ENCODE results near the gene IRAG1. TPM values are rescaled to one million over a fixed set of nuclear protein-coding genes. Genes with fewer than 3 reads are reported as not detected.

Gene IRAG1
- 18.0 TPM for total RNA-seq
- long read RNA-seq, partial matches to known transcripts, result 20 of 25 reads
- long read RNA-seq, other reads (novel, unspliced or antisense), result 5 of 25 reads

DNA sequence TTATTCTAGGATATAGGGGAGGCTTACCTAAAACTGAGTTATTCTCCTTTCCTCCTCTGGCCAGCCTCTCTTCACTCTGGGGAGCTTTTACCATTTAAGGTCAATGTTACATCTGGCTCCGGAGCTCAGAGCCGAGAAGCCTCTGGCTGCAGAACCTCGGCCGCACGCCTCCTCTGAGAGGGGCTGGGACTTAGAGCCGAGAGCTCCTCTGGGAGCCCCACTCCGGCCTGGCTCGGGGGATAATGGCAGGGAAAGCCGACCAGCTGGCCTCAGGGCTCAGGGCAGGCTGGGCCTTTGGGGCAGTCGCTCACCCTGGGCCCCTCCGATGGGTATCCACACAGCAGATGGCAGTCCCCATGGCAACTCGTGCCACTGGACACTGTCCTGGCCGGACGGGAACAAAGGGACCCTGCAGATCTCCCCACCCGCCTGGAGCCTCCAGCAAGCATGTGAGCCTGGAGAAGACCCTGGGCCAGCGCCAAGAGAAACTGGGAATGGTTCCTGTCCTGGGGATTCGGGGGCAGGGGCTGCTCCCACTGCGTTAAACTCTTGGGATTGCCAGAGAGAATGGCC, at the start of gene IRAG1:
TSS of gene IRAG1 (minus strand) at position 247 of the 573 bp plus-strand sequence. CDS start at position 94, 153 bp downstream.
- no peak for TF ChIP-seq CTCF (IDR thresholded peaks at IDR 0.05)
- Histone ChIP-seq H3K27me3 (no peaks in the 10 kb centered on the region), H3K4me1 (no peaks in the 10 kb centered on the region), H3K4me3 (peak within 1 kb of the TSS; percentile 46), H3K36me3 (no peaks in the 10 kb centered on the region), H3K27ac (peak within 1 kb of the TSS; percentile 71), H3K9me3 (no peaks in the 10 kb centered on the region)
- DNase-seq (peak; percentile 65), ATAC-seq (peak; percentile 27)
- intact Hi-C loops (cut with DNase I), result no loop called here

DNA sequence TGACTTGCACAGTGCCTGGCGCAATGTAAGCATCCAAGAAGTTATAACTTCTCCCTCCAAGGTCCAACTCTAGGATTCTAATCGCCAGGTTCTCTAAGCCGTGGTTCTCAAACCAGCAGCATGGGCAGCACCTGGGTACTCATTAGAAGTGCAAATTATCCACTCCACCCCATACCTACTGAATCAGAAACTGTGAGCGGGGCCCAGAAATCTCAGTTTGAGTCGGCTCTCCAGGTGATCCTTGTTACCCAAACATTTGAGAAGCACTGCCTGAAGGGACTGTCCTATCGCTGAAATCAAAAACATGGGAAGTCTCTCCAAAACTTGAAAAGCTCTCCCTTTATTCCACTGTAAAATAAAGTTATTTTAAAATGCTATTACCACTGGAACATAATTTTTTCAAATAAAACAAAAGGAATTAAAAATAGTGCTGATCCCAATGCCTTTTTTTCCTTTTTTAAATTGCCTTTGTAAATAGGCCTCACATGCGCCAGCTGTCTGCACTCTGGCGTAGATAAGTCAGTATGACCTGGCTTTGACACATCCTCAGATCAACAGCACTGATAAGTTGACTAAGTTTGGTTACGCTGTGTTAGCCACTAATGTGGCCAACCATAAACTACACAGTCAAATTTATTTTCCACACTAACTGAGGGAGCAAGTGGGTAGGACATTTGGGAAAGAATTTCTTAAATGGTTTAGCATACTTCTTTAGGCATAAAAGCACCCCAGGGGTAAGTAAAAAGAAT, 49.1 kb upstream of the IRAG1 start:
- DNase-seq, result no peak
- ATAC-seq, result no peak

DNA sequence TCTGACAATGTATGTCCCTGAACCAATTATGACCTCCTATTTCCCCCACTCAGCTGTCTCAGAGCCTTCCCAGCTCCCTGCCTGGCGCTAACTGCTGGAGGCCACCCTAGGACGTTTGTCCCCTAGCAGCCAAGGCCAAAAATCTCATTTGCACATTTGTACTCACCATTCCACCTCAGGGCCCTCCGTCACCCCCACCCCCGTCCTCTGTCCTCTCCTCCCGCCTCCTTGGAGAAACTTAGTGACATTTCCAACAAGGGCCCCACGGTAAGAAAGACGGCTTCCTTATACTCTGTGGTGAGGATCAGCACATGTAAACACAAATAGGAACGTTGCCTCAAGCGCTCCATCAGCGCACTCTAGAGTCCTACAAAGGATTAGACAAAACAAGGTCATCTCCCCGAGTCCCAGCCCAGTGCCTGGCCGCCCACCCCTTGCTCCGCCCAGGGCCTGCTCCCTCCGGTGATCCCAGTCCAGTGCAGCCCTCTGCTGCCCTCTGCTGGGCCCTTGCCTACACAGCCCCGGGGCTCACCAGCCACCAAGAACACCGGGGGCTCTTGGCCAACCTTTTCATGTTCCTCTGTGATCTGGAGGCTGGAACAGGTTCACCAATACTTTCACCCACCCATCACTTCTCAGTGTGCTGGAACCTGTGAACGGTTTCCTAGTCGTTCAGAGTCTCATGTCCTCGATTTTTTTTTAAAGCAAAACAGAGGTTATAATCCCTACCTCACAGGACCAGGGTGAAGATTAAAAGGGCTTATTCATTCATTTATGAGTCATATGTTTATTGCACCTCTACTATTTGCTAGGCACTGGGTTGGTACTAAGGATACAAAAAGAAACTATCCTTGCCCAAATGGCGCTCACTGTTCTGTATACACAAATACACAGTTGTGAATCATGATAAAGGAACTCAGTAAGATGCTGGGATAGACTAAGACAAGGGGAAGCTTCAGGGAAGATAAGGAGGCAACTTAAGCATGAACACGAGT, 42.2 kb upstream of the IRAG1 start:
- ATAC-seq, result peak; percentile 100
- Histone ChIP-seq H3K36me3 (no peaks in the 10 kb centered on the region), H3K27ac (peak overlapping the region; percentile 58), H3K4me1 (peaks cover 20% of the 10 kb centered on the region), H3K27me3 (no peaks in the 10 kb centered on the region), H3K4me3 (peak overlapping the region; percentile 8), H3K9me3 (no peaks in the 10 kb centered on the region)
- intact Hi-C loops (cut with DNase I), result loop anchor here (5.0 kb wide), 1 partner anchor 323 kb away; no protein-coding TSS in a partner anchor
- DNase-seq, result peak; percentile 97
- TF ChIP-seq CTCF (IDR thresholded peaks at IDR 0.05), result peak; percentile 99

More for the DNA sequence above, 49.1 kb upstream of the IRAG1 start:
- Histone ChIP-seq H3K4me3 (no peak overlapping the region), H3K27me3 (no peaks in the 10 kb centered on the region), H3K4me1 (no peaks in the 10 kb centered on the region), H3K36me3 (no peaks in the 10 kb centered on the region), H3K9me3 (no peaks in the 10 kb centered on the region), H3K27ac (no peak overlapping the region)
- intact Hi-C loops (cut with DNase I), result no loop called here
- no peak for TF ChIP-seq CTCF (IDR thresholded peaks at IDR 0.05)

DNA sequence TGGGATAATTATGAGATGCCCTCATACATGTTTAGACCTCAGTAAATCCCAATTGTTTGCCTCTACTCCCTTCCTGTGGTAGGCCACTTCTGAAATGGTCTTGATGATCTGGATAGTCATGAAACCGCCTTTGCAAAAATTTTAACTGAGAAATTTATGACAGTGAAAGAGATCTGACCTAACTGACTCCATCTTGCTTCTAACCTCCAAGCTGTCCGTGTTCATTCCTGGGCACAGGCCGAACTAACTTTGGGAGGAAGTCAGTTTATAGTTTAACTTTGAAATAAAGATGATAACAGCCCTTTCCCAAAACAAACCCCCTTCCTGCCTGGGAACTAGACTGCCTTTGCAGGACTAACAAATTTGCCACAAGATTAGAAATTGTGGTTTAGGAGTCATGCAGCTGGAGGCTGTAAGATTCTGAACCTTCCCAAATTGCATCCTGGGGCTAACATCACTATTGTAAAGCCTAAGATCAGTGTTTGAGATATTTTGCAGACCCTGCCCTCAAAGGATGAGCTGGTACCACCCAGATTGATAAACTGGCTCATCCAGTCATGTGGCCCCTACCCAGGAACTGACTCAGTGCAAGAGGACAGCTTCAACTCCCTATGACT, 37.6 kb upstream of the IRAG1 start:
- no peak for ATAC-seq
- no peak for TF ChIP-seq CTCF (IDR thresholded peaks at IDR 0.05)
- intact Hi-C loops (cut with DNase I), result no loop called here

DNA sequence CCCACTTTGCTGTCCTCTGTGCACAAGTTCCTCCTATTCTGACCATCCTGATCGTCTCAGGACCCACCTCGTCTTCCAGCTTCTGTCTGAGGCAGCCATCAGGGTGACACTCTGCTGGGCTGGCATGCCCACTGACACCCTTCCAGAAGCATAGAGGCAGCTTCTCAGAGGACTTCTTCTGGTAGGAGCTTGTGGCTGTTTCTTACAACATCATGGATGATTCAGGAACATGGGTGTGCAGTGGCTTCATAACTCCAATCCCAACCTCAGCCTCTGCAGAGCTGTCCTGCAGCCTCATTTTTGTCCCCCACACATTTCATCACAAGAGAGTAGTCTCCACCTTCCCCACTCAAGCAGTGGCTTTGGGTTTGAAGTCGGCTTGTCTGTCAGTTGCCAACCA, 36.6 kb upstream of the IRAG1 start:
- Histone ChIP-seq H3K4me3 (no peak overlapping the region), H3K27ac (no peak overlapping the region), H3K27me3 (no peaks in the 10 kb centered on the region), H3K4me1 (peaks cover 7% of the 10 kb centered on the region), H3K36me3 (no peaks in the 10 kb centered on the region), H3K9me3 (no peaks in the 10 kb centered on the region)
- no peak for DNase-seq
- intact Hi-C loops (cut with DNase I), result no loop called here
- no peak for TF ChIP-seq CTCF (IDR thresholded peaks at IDR 0.05)
- peak; percentile 18 for ATAC-seq

More for the DNA sequence above, 37.6 kb upstream of the IRAG1 start:
- no peaks in the 10 kb centered on the region for H3K36me3 ChIP-seq
- no peaks in the 10 kb centered on the region for H3K27me3 ChIP-seq
- H3K9me3 ChIP-seq, result no peaks in the 10 kb centered on the region
- DNase-seq, result no peak
- no peak overlapping the region for H3K4me3 ChIP-seq
- H3K27ac ChIP-seq, result no peak overlapping the region
- H3K4me1 ChIP-seq, result peaks cover 17% of the 10 kb centered on the region
